Neural cell (in vitro differentiated cells): ENCODE measurements around the gene RUSC1. TPM values are rescaled to one million over a fixed set of nuclear protein-coding genes. Genes with fewer than 3 reads are reported as not detected.

Experiments
- H2AFZ ChIP-seq: fragments of 200-600, 300-800 bp; sonication (generic), shearing (Covaris generic); 2 replicates; pipeline ENCODE4 v1.6.0; 2014; ENCODE audit warnings: low read depth, mild to moderate bottlenecking, antibody characterized with exemption, low read length, moderate library complexity
- H3F3A ChIP-seq: fragments of 200-600 bp; shearing (Covaris generic); 2 replicates; pipeline ENCODE4 v1.6.1; 2016; ENCODE audit warnings: mild to moderate bottlenecking, moderate library complexity, mixed read lengths, antibody characterized with exemption, low read length; ENCODE audit not compliant: insufficient read depth, poor library complexity, severe bottlenecking
- H3K27ac ChIP-seq: fragments of 200-600, 300-800 bp; sonication (generic), shearing (Covaris generic); 2 replicates; pipeline ENCODE4 v1.5.1; 2014; ENCODE audit warnings: mild to moderate bottlenecking, low read length, moderate library complexity
- H3K27me3 ChIP-seq: fragments of 300-800, 200-600 bp; sonication (generic), shearing (Covaris generic); 2 replicates; pipeline ENCODE4 v1.6.0; 2014; ENCODE audit warnings: mild to moderate bottlenecking, low read depth, low read length, moderate library complexity; ENCODE audit not compliant: insufficient read depth
- H3K36me3 ChIP-seq: fragments of 300-800, 200-600 bp; sonication (generic), shearing (Covaris generic); 2 replicates; pipeline ENCODE4 v1.5.1; 2014; ENCODE audit warnings: mild to moderate bottlenecking, antibody characterized with exemption, low read length, moderate library complexity; ENCODE audit not compliant: insufficient read depth
- H3K4me2 ChIP-seq: fragments of 300-800, 200-600 bp; sonication (generic), shearing (Covaris generic); 2 replicates; pipeline ENCODE4 v1.6.0; 2014; ENCODE audit warnings: mild to moderate bottlenecking, low read length
- H3K4me3 ChIP-seq: fragments of 300-800, 200-600 bp; sonication (generic), shearing (Covaris generic); 2 replicates; pipeline ENCODE4 v1.5.1; 2014; ENCODE audit warnings: mild to moderate bottlenecking, low read length, moderate library complexity
- H3K79me2 ChIP-seq: fragments of 200-600 bp; shearing (Covaris generic); replicated peaks from 2 replicates; pipeline ENCODE4 v1.6.0; 2014; ENCODE audit warnings: mild to moderate bottlenecking, low read length, moderate library complexity; ENCODE audit not compliant: insufficient read depth
- H3K9ac ChIP-seq: fragments of 300-800, 200-600 bp; sonication (generic), shearing (Covaris generic); 2 replicates; pipeline ENCODE4 v1.6.1; 2016; ENCODE audit warnings: mild to moderate bottlenecking, low read length, mixed read lengths
- H3K9me2 ChIP-seq: fragments of 200-600 bp; shearing (Covaris generic); 2 replicates; pipeline ENCODE4 v1.6.1; 2016; ENCODE audit warnings: mild to moderate bottlenecking, low read length, mixed read lengths; ENCODE audit not compliant: insufficient read depth
- H3K9me3 ChIP-seq: fragments of 200-600, 300-800 bp; sonication (generic), shearing (Covaris generic); 2 replicates; pipeline ENCODE4 v1.6.1; 2016; ENCODE audit warnings: mild to moderate bottlenecking, mixed run types, low read length, moderate library complexity, mixed read lengths
- H4K20me1 ChIP-seq: fragments of 200-600 bp; shearing (Covaris generic); 2 replicates; pipeline ENCODE4 v1.6.1; 2016; ENCODE audit warnings: mild to moderate bottlenecking, mixed run types; ENCODE audit not compliant: insufficient read depth
- EP300 ChIP-seq: fragments of 450-650 bp; conservative IDR thresholded peaks from 2 replicates; pipeline ENCODE4 v1.6.1; 2014; ENCODE audit warnings: antibody characterized with exemption, mild to moderate bottlenecking, moderate library complexity; ENCODE audit not compliant: poor library complexity, severe bottlenecking
- EZH2 ChIP-seq: fragments of 200-600, 300-800 bp; shearing (Covaris generic), sonication (generic); IDR thresholded peaks from 2 replicates; pipeline ENCODE4 v1.6.1; 2014; ENCODE audit warnings: antibody characterized with exemption, low read length, borderline replicate concordance, mild to moderate bottlenecking; ENCODE audit not compliant: insufficient read depth, poor library complexity, severe bottlenecking
- MXI1 ChIP-seq: fragments of 450-650 bp; conservative IDR thresholded peaks from 2 replicates; pipeline ENCODE4 v1.6.1; 2014; ENCODE audit warnings: antibody characterized with exemption, mild to moderate bottlenecking; ENCODE audit not compliant: poor library complexity, severe bottlenecking
- POLR2AphosphoS5 ChIP-seq: IDR thresholded peaks from 2 replicates; pipeline ENCODE4 v1.6.1; 2012
- RAD21 ChIP-seq: fragments of 450-650 bp; conservative IDR thresholded peaks from 2 replicates; pipeline ENCODE4 v1.6.1; 2014; ENCODE audit warnings: antibody characterized with exemption, mild to moderate bottlenecking, moderate library complexity
- SMC3 ChIP-seq: fragments of 450-650 bp; conservative IDR thresholded peaks from 2 replicates; pipeline ENCODE4 v1.6.1; 2014; ENCODE audit warnings: antibody characterized with exemption, mild to moderate bottlenecking, moderate library complexity; ENCODE audit not compliant: poor library complexity
- TAF1 ChIP-seq: IDR thresholded peaks from 2 replicates; pipeline ENCODE4 v1.6.1; 2012; ENCODE audit warnings: low read depth
- polyA plus RNA-seq: library from polyadenylated mRNA; depleted of rRNA; stranded (reverse); fragments of >200 nt; gene quantifications from 2 replicates; pipeline ENCODE4 v1.2.3, GENCODE V29; 2014
- TF ChIP-seq, protein P1 (sequence below): IDR thresholded peaks from 2 replicates; pipeline ENCODE4 v1.6.1; 2012; ENCODE audit warnings: borderline replicate concordance
- TF ChIP-seq, protein P2 (sequence below): fragments of 450-650 bp; IDR thresholded peaks from 2 replicates; pipeline ENCODE4 v1.5.1; 2014; ENCODE audit warnings: antibody characterized with exemption, mild to moderate bottlenecking, moderate library complexity; ENCODE audit not compliant: poor library complexity, severe bottlenecking

RUSC1 gene
- polyA plus RNA-seq, 1 donor from 2014 or later = 45.7 TPM

DNA sequence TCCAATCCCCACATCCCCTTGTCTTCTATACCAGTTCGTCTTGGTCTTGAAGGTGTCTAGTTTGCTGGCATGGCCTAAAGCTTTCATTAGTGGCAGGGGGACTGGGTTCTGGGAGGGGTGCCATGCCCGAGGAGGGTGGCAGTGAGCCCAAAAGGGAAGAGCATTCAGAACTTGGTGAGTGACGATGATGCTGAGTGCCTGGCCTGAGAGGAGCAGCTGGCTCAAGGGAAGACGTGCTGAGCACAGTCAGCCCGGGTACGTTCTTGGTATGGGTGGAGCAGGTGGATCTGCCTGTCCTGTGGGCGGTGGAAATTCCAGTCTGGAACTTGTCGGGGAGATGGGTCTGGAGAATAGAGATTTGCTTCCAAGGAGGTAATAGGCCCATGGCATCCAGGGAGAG, 7.4 kb upstream of the RUSC1 start:
- no peaks in the 10 kb centered on the region for H3K9me2 ChIP-seq
- no peak overlapping the region for H3K9ac ChIP-seq
- H3F3A ChIP-seq = no peaks in the 10 kb centered on the region
- no peaks in the 10 kb centered on the region for H3K36me3 ChIP-seq
- TF ChIP-seq SMC3 = no peak
- TF ChIP-seq MXI1 = no peak
- no peak for TF ChIP-seq EZH2
- no peak for TF ChIP-seq TAF1
- no peak for TF ChIP-seq EP300
- no peak for TF ChIP-seq POLR2AphosphoS5
- TF ChIP-seq, protein P1, sequence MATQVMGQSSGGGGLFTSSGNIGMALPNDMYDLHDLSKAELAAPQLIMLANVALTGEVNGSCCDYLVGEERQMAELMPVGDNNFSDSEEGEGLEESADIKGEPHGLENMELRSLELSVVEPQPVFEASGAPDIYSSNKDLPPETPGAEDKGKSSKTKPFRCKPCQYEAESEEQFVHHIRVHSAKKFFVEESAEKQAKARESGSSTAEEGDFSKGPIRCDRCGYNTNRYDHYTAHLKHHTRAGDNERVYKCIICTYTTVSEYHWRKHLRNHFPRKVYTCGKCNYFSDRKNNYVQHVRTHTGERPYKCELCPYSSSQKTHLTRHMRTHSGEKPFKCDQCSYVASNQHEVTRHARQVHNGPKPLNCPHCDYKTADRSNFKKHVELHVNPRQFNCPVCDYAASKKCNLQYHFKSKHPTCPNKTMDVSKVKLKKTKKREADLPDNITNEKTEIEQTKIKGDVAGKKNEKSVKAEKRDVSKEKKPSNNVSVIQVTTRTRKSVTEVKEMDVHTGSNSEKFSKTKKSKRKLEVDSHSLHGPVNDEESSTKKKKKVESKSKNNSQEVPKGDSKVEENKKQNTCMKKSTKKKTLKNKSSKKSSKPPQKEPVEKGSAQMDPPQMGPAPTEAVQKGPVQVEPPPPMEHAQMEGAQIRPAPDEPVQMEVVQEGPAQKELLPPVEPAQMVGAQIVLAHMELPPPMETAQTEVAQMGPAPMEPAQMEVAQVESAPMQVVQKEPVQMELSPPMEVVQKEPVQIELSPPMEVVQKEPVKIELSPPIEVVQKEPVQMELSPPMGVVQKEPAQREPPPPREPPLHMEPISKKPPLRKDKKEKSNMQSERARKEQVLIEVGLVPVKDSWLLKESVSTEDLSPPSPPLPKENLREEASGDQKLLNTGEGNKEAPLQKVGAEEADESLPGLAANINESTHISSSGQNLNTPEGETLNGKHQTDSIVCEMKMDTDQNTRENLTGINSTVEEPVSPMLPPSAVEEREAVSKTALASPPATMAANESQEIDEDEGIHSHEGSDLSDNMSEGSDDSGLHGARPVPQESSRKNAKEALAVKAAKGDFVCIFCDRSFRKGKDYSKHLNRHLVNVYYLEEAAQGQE = no peak
- TF ChIP-seq, protein P2, sequence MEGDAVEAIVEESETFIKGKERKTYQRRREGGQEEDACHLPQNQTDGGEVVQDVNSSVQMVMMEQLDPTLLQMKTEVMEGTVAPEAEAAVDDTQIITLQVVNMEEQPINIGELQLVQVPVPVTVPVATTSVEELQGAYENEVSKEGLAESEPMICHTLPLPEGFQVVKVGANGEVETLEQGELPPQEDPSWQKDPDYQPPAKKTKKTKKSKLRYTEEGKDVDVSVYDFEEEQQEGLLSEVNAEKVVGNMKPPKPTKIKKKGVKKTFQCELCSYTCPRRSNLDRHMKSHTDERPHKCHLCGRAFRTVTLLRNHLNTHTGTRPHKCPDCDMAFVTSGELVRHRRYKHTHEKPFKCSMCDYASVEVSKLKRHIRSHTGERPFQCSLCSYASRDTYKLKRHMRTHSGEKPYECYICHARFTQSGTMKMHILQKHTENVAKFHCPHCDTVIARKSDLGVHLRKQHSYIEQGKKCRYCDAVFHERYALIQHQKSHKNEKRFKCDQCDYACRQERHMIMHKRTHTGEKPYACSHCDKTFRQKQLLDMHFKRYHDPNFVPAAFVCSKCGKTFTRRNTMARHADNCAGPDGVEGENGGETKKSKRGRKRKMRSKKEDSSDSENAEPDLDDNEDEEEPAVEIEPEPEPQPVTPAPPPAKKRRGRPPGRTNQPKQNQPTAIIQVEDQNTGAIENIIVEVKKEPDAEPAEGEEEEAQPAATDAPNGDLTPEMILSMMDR = no peak
- no peak for TF ChIP-seq RAD21
- no peaks in the 10 kb centered on the region for H3K27me3 ChIP-seq
- H3K9me3 ChIP-seq = no peaks in the 10 kb centered on the region
- H4K20me1 ChIP-seq = no peaks in the 10 kb centered on the region
- no peak overlapping the region for H3K4me2 ChIP-seq
- H3K4me3 ChIP-seq = no peak overlapping the region
- H3K79me2 ChIP-seq = peaks cover 23% of the 10 kb centered on the region
- no peak overlapping the region for H2AFZ ChIP-seq
- H3K27ac ChIP-seq = no peak overlapping the region

DNA sequence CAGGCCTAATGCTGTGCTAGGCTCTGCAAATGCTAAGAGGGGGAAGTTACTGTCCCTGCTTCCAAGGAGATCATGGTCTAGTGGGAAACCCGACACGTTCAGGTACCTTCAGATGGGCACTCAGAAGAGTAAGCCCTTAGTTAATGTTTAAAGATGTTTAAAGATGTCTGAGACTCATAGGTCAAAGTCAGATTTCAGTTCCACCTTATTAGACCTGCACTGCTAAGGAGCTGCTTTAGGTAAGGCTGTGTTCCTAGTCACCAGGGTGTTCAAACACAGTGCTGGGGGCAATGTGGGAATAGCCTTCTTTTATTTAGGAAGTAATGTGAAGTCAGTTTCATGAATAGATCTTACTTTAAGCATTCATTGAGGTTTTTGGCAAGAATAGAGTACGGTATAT, 3.8 kb upstream of the RUSC1 start:
- Histone ChIP-seq H3K9me2 (no peaks in the 10 kb centered on the region), H3K79me2 (peaks cover 21% of the 10 kb centered on the region), H3K9me3 (no peaks in the 10 kb centered on the region), H3K27me3 (no peaks in the 10 kb centered on the region), H2AFZ (no peak overlapping the region), H3F3A (no peaks in the 10 kb centered on the region), H3K9ac (no peak overlapping the region), H3K27ac (no peak overlapping the region), H3K36me3 (no peaks in the 10 kb centered on the region), H3K4me3 (no peak overlapping the region), H4K20me1 (no peaks in the 10 kb centered on the region), H3K4me2 (no peak overlapping the region)
- TF ChIP-seq RAD21 = no peak
- TF ChIP-seq TAF1 = no peak
- TF ChIP-seq EP300 = no peak
- TF ChIP-seq, protein P2 = no peak
- TF ChIP-seq POLR2AphosphoS5 = no peak
- no peak for TF ChIP-seq EZH2
- no peak for TF ChIP-seq SMC3
- TF ChIP-seq, protein P1 = no peak
- no peak for TF ChIP-seq MXI1
